K562 (cell line): ENCODE results near the gene LRRTM2.

Experiments used
- CCAR2 ChIP-seq: fragments of 200-400 bp; formaldehyde crosslinking; IDR thresholded peaks from 2 replicates; pipeline ENCODE4 v1.6.1; 2017; ENCODE audit warnings: mild to moderate bottlenecking, low read depth, low read length
- CTCF ChIP-seq, 3 experiments: IDR thresholded peaks in 2 of 3; conservative IDR thresholded peaks in 1 of 3; 2 replicates each; pipeline ENCODE4 v1.5.1; 2011 to 2012; ENCODE audit warnings: low read length in 3 of 3, mild to moderate bottlenecking in 3 of 3, control low read depth in 2 of 3, improper control_type of control experiment in 1 of 3, inconsistent platforms in 1 of 3, low read depth in 1 of 3, mixed read lengths in 1 of 3, moderate library complexity in 1 of 3; ENCODE audit not compliant: insufficient read depth in 2 of 3
- MTA2 ChIP-seq: fragments of 450-650 bp; IDR thresholded peaks from 2 replicates; pipeline ENCODE4 v1.6.1; 2016; ENCODE audit warnings: low read depth
- NR3C1 ChIP-seq: sonication (generic); formaldehyde crosslinking; IDR thresholded peaks from 2 replicates; pipeline ENCODE4 v1.8.1; 2022; ENCODE audit warnings: missing genetic modification reagents
- RAD51 ChIP-seq: fragments of 450-650 bp; IDR thresholded peaks from 2 replicates; pipeline ENCODE4 v1.7.1; 2016; ENCODE audit warnings: low read depth, mild to moderate bottlenecking, borderline replicate concordance
- RNF2 ChIP-seq: sonication (generic); IDR thresholded peaks from 2 replicates; pipeline ENCODE4 v1.6.1; 2016
- SIN3A ChIP-seq, 2 experiments: fragments of 150-350 bp in 1 of 2; IDR thresholded peaks; 2 replicates each; pipeline ENCODE4 v1.6.1; 2011 to 2016; ENCODE audit warnings: borderline replicate concordance in 2 of 2, low read depth in 2 of 2, low read length in 2 of 2, mild to moderate bottlenecking in 2 of 2, moderate library complexity in 2 of 2; ENCODE audit not compliant: control insufficient read depth in 1 of 2
- TARDBP ChIP-seq: fragments of 450-650 bp; IDR thresholded peaks from 2 replicates; pipeline ENCODE4 v1.6.1; 2016
- TSHZ1 ChIP-seq: fragments of 250-450 bp; sonication (Bioruptor Pico); IDR thresholded peaks from 2 replicates; pipeline ENCODE4 v1.4.0; 2020; ENCODE audit warnings: mild to moderate bottlenecking, moderate library complexity
- ZNF280A ChIP-seq: fragments of 450-650 bp; IDR thresholded peaks from 2 replicates; pipeline ENCODE4 v1.6.1; 2018; ENCODE audit warnings: mild to moderate bottlenecking, low read depth; ENCODE audit not compliant: partially characterized antibody

- no peak for TF ChIP-seq ZNF280A
- no peak for TF ChIP-seq SIN3A (IDR thresholded peaks at IDR 0.05; ENCODE audit: borderline replicate concordance in 2 of 2, control insufficient read depth in 1 of 2, low read depth in 2 of 2, low read length in 2 of 2)
- TF ChIP-seq CTCF (IDR thresholded peaks at IDR 0.05 in 2 of 3, conservative IDR thresholded peaks at IDR 0.05 in 1 of 3; ENCODE audit: insufficient read depth in 2 of 3, low read depth in 1 of 3, low read length in 3 of 3), result no peak
- TF ChIP-seq TSHZ1 (CRISPR knock-in tag), result no peak
- TF ChIP-seq RNF2, result no peak
- no peak for TF ChIP-seq RAD51
- TF ChIP-seq NR3C1, result no peak
- TF ChIP-seq TARDBP, result no peak
- no peak for TF ChIP-seq MTA2
- TF ChIP-seq CCAR2, result no peak
Measured at GRCh38 chr5:138895918-138896317, 20.8 kb upstream of the LRRTM2 start.
